Measurements from ENCODE around the gene ZNF778. TPM values are rescaled to one million over a fixed set of nuclear protein-coding genes. Genes with fewer than 3 reads are reported as not detected.
A peak's percentile ranks its signal among the peaks of the same experiment; 100 is the strongest.

Gene ZNF778
- polyA plus RNA-seq, 1 donor = 4.3 TPM

- H3K4me1 ChIP-seq (ENCODE audit: control insufficient read depth, insufficient read depth, low read length) = no peaks in the 10 kb centered on the region
- no peak overlapping the region for H3K4me3 ChIP-seq (ENCODE audit: low read length)
- H3K27me3 ChIP-seq (ENCODE audit: control insufficient read depth, insufficient read depth, low read length) = peaks cover 15% of the 10 kb centered on the region
- no peaks in the 10 kb centered on the region for H3K9me3 ChIP-seq (ENCODE audit: control insufficient read depth, low read depth, low read length)
- no peak overlapping the region for H3K27ac ChIP-seq (ENCODE audit: low read length)
- H3K36me3 ChIP-seq (ENCODE audit: control insufficient read depth, insufficient read depth, low read length) = no peaks in the 10 kb centered on the region
- DNase-seq = no peak
- WGBS (ENCODE audit: insufficient coverage, low lambda C conversion rate) = 80% methylated on average over 1 of the region's 4 CpGs
Observed at GRCh38 chr16:89207993-89208392, 9.5 kb upstream of the ZNF778 start.

GRCh38 chr16:89209522-89210044, 7.9 kb upstream of the ZNF778 start:
- Histone ChIP-seq H3K9me3 (ENCODE audit: control insufficient read depth, low read depth, low read length) (no peaks in the 10 kb centered on the region), H3K27me3 (ENCODE audit: control insufficient read depth, insufficient read depth, low read length) (peaks cover 5% of the 10 kb centered on the region), H3K4me3 (ENCODE audit: low read length) (no peak overlapping the region), H3K4me1 (ENCODE audit: control insufficient read depth, insufficient read depth, low read length) (no peaks in the 10 kb centered on the region), H3K36me3 (ENCODE audit: control insufficient read depth, insufficient read depth, low read length) (no peaks in the 10 kb centered on the region), H3K27ac (ENCODE audit: low read length) (no peak overlapping the region)
- DNase-seq = no peak
- no CpG with 5 or more reads among the region's 15 CpGs for WGBS (ENCODE audit: insufficient coverage, low lambda C conversion rate)

GRCh38 chr16:89210165-89210903, 7.2 kb upstream of the ZNF778 start:
- no peaks in the 10 kb centered on the region for H3K9me3 ChIP-seq (ENCODE audit: control insufficient read depth, low read depth, low read length)
- 100% methylated on average over 1 of the region's 11 CpGs for WGBS (ENCODE audit: insufficient coverage, low lambda C conversion rate)
- H3K4me1 ChIP-seq (ENCODE audit: control insufficient read depth, insufficient read depth, low read length) = no peaks in the 10 kb centered on the region
- H3K27ac ChIP-seq (ENCODE audit: low read length) = no peak overlapping the region
- DNase-seq = no peak
- H3K36me3 ChIP-seq (ENCODE audit: control insufficient read depth, insufficient read depth, low read length) = no peaks in the 10 kb centered on the region
- no peak overlapping the region for H3K4me3 ChIP-seq (ENCODE audit: low read length)
- peaks cover 2% of the 10 kb centered on the region for H3K27me3 ChIP-seq (ENCODE audit: control insufficient read depth, insufficient read depth, low read length)

GRCh38 chr16:89210904-89211515, 6.5 kb upstream of the ZNF778 start:
- no peaks in the 10 kb centered on the region for H3K9me3 ChIP-seq (ENCODE audit: control insufficient read depth, low read depth, low read length)
- no peak overlapping the region for H3K27ac ChIP-seq (ENCODE audit: low read length)
- no peak overlapping the region for H3K4me3 ChIP-seq (ENCODE audit: low read length)
- H3K27me3 ChIP-seq (ENCODE audit: control insufficient read depth, insufficient read depth, low read length) = peaks cover 2% of the 10 kb centered on the region
- no peaks in the 10 kb centered on the region for H3K4me1 ChIP-seq (ENCODE audit: control insufficient read depth, insufficient read depth, low read length)
- DNase-seq = no peak
- no CpG with 5 or more reads among the region's 15 CpGs for WGBS (ENCODE audit: insufficient coverage, low lambda C conversion rate)
- no peaks in the 10 kb centered on the region for H3K36me3 ChIP-seq (ENCODE audit: control insufficient read depth, insufficient read depth, low read length)

GRCh38 chr16:89216315-89217137, 977 bp upstream of the ZNF778 start:
- Histone ChIP-seq H3K9me3 (ENCODE audit: control insufficient read depth, low read depth, low read length) (no peaks in the 10 kb centered on the region), H3K27ac (ENCODE audit: low read length) (peak overlapping the region; percentile 87), H3K4me1 (ENCODE audit: control insufficient read depth, insufficient read depth, low read length) (peaks cover 7% of the 10 kb centered on the region), H3K4me3 (ENCODE audit: low read length) (peak overlapping the region; percentile 72), H3K27me3 (ENCODE audit: control insufficient read depth, insufficient read depth, low read length) (no peaks in the 10 kb centered on the region), H3K36me3 (ENCODE audit: control insufficient read depth, insufficient read depth, low read length) (peaks cover 8% of the 10 kb centered on the region)
- WGBS (ENCODE audit: insufficient coverage, low lambda C conversion rate) = 8% methylated on average over 4 of the region's 25 CpGs
- peak; percentile 67 to 86 for DNase-seq

- H3K27me3 ChIP-seq (ENCODE audit: control insufficient read depth, insufficient read depth, low read length) = no peaks in the 10 kb centered on the region
- H3K9me3 ChIP-seq (ENCODE audit: control insufficient read depth, low read depth, low read length) = no peaks in the 10 kb centered on the region
- peak overlapping the region; percentile 87 for H3K27ac ChIP-seq (ENCODE audit: low read length)
- H3K4me1 ChIP-seq (ENCODE audit: control insufficient read depth, insufficient read depth, low read length) = peaks cover 7% of the 10 kb centered on the region
- DNase-seq = no peak
- 0% methylated on average over 2 of the region's 11 CpGs for WGBS (ENCODE audit: insufficient coverage, low lambda C conversion rate)
- peaks cover 13% of the 10 kb centered on the region for H3K36me3 ChIP-seq (ENCODE audit: control insufficient read depth, insufficient read depth, low read length)
- H3K4me3 ChIP-seq (ENCODE audit: low read length) = peak overlapping the region; percentile 72
Observed at GRCh38 chr16:89217138-89217387, 440 bp upstream of the ZNF778 start.

- no CpG with 5 or more reads among the region's 5 CpGs for WGBS (ENCODE audit: insufficient coverage, low lambda C conversion rate)
Observed at GRCh38 chr16:89219365-89219764, 1.9 kb downstream of the ZNF778 start.

GRCh38 chr16:89221604-89222003, 4.1 kb downstream of the ZNF778 start:
- peaks cover 5% of the 10 kb centered on the region for H3K9me3 ChIP-seq (ENCODE audit: control insufficient read depth, low read depth, low read length)
- H3K4me1 ChIP-seq (ENCODE audit: control insufficient read depth, insufficient read depth, low read length) = peaks cover 5% of the 10 kb centered on the region
- H3K27me3 ChIP-seq (ENCODE audit: control insufficient read depth, insufficient read depth, low read length) = no peaks in the 10 kb centered on the region
- H3K4me3 ChIP-seq (ENCODE audit: low read length) = no peak overlapping the region
- WGBS (ENCODE audit: insufficient coverage, low lambda C conversion rate) = no CpG with 5 or more reads among the region's 3 CpGs
- H3K27ac ChIP-seq (ENCODE audit: low read length) = no peak overlapping the region
- no peak for DNase-seq
- peaks cover 55% of the 10 kb centered on the region for H3K36me3 ChIP-seq (ENCODE audit: control insufficient read depth, insufficient read depth, low read length)

More at GRCh38 chr16:89219365-89219764, 1.9 kb downstream of the ZNF778 start:
- Histone ChIP-seq H3K9me3 (ENCODE audit: control insufficient read depth, low read depth, low read length) (no peaks in the 10 kb centered on the region), H3K36me3 (ENCODE audit: control insufficient read depth, insufficient read depth, low read length) (peaks cover 35% of the 10 kb centered on the region), H3K27me3 (ENCODE audit: control insufficient read depth, insufficient read depth, low read length) (no peaks in the 10 kb centered on the region), H3K4me1 (ENCODE audit: control insufficient read depth, insufficient read depth, low read length) (peaks cover 7% of the 10 kb centered on the region), H3K4me3 (ENCODE audit: low read length) (no peak overlapping the region), H3K27ac (ENCODE audit: low read length) (no peak overlapping the region)
- no peak for DNase-seq

GRCh38 chr16:89222931-89223330, 5.4 kb downstream of the ZNF778 start:
- Histone ChIP-seq H3K36me3 (ENCODE audit: control insufficient read depth, insufficient read depth, low read length) (peaks cover 68% of the 10 kb centered on the region), H3K4me1 (ENCODE audit: control insufficient read depth, insufficient read depth, low read length) (peaks cover 3% of the 10 kb centered on the region), H3K27ac (ENCODE audit: low read length) (no peak overlapping the region), H3K4me3 (ENCODE audit: low read length) (no peak overlapping the region), H3K9me3 (ENCODE audit: control insufficient read depth, low read depth, low read length) (peaks cover 18% of the 10 kb centered on the region), H3K27me3 (ENCODE audit: control insufficient read depth, insufficient read depth, low read length) (no peaks in the 10 kb centered on the region)
- no peak for DNase-seq
- WGBS (ENCODE audit: insufficient coverage, low lambda C conversion rate) = no CpG with 5 or more reads among the region's 21 CpGs

GRCh38 chr16:89224665-89225064, 7.2 kb downstream of the ZNF778 start:
- no peak overlapping the region for H3K4me3 ChIP-seq (ENCODE audit: low read length)
- H3K27me3 ChIP-seq (ENCODE audit: control insufficient read depth, insufficient read depth, low read length) = no peaks in the 10 kb centered on the region
- H3K9me3 ChIP-seq (ENCODE audit: control insufficient read depth, low read depth, low read length) = peaks cover 20% of the 10 kb centered on the region
- no peaks in the 10 kb centered on the region for H3K4me1 ChIP-seq (ENCODE audit: control insufficient read depth, insufficient read depth, low read length)
- WGBS (ENCODE audit: insufficient coverage, low lambda C conversion rate) = no CpG with 5 or more reads among the region's 10 CpGs
- peaks cover 75% of the 10 kb centered on the region for H3K36me3 ChIP-seq (ENCODE audit: control insufficient read depth, insufficient read depth, low read length)
- no peak for DNase-seq
- no peak overlapping the region for H3K27ac ChIP-seq (ENCODE audit: low read length)
